ENCODE data around the gene ACP1. TPM values are rescaled to one million over a fixed set of nuclear protein-coding genes. Genes with fewer than 3 reads are reported as not detected.

Gene ACP1
- total RNA-seq, 1 experiment from 2014 or later: 90.9 TPM

GRCh38 chr2:246489-247144 lies 18.1 kb upstream of the ACP1 start:
- ChIA-PET POLR2A (no interaction called here), CTCF (no interaction called here)
- ATAC-seq: peak; percentile 74; the same call in 1 of the 2 replicates
- Histone ChIP-seq H3K27ac (ENCODE audit: low read length) (no peak overlapping the region), H3K9me3 (ENCODE audit: control insufficient read depth, insufficient read depth, low read depth, low read length) (0 out of 2 replicates have a peak, but pooled peaks cover 6% of the 10 kb centered on the region), H3K36me3 (ENCODE audit: control insufficient read depth, insufficient read depth, low read length) (no peaks in the 10 kb centered on the region), H3K4me1 (ENCODE audit: control insufficient read depth, insufficient read depth, low read length) (no peaks in the 10 kb centered on the region), H3K4me3 (ENCODE audit: low read depth in 2 of 2, low read length in 2 of 2) (no peak overlapping the region), H3K27me3 (ENCODE audit: control insufficient read depth, insufficient read depth, low read length) (no peaks in the 10 kb centered on the region)
- in situ Hi-C loops (cut with HindIII; ENCODE audit: low pct_unique_long_range_greater_than_20kb, low sequenced_read_pairs): no loop called here
- TF ChIP-seq SIN3A (IDR thresholded peaks at IDR 0.05; ENCODE audit: borderline replicate concordance, insufficient read depth, low read depth, low read length) (no peak), CTCF (IDR thresholded peaks at IDR 0.05) (peak; percentile 74)
- peak; percentile 7 for DNase-seq (ENCODE audit: low read depth, low spot score)
- BruUV-seq (replicated peaks): no TSS peak
- intact Hi-C loops (cut with micrococcal nuclease; ENCODE audit: unreplicated experiment): loop anchor here (5.0 kb wide), 1 partner anchor 46 kb away; no protein-coding TSS in a partner anchor

GRCh38 chr2:248724-249123 lies 16.0 kb upstream of the ACP1 start:
- Histone ChIP-seq H3K27me3 (ENCODE audit: control insufficient read depth, insufficient read depth, low read length) (no peaks in the 10 kb centered on the region), H3K36me3 (ENCODE audit: control insufficient read depth, insufficient read depth, low read length) (no peaks in the 10 kb centered on the region), H3K4me1 (ENCODE audit: control insufficient read depth, insufficient read depth, low read length) (no peaks in the 10 kb centered on the region), H3K9me3 (ENCODE audit: control insufficient read depth, insufficient read depth, low read depth, low read length) (no peaks in the 10 kb centered on the region), H3K27ac (ENCODE audit: low read length) (no peak overlapping the region), H3K4me3 (ENCODE audit: low read depth in 2 of 2, low read length in 2 of 2) (no peak overlapping the region)
- POLR2A ChIA-PET: no interaction called here
- intact Hi-C loops (cut with micrococcal nuclease; ENCODE audit: unreplicated experiment) (loop anchor here (5.0 kb wide), 1 partner anchor 44 kb away; no protein-coding TSS in a partner anchor), in situ Hi-C loops (cut with HindIII; ENCODE audit: low pct_unique_long_range_greater_than_20kb, low sequenced_read_pairs) (no loop called here)
- BruUV-seq (replicated peaks): no TSS peak
- DNase-seq (ENCODE audit: low read depth, low spot score): no peak
- CTCF ChIA-PET: no interaction called here
- TF ChIP-seq TCF7L2 (IDR thresholded peaks at IDR 0.05; ENCODE audit: low read depth, low read length): no peak
- ATAC-seq: no peak

- no peaks in the 10 kb centered on the region for H3K27me3 ChIP-seq (ENCODE audit: control insufficient read depth, insufficient read depth, low read length)
- in situ Hi-C loops (cut with HindIII; ENCODE audit: low pct_unique_long_range_greater_than_20kb, low sequenced_read_pairs) (no loop called here), intact Hi-C loops (cut with micrococcal nuclease; ENCODE audit: unreplicated experiment) (loop anchor here (5.0 kb wide), 1 partner anchor 43 kb away; no protein-coding TSS in a partner anchor)
- ChIA-PET CTCF (no interaction called here), POLR2A (no interaction called here)
- TF ChIP-seq CTCF (IDR thresholded peaks at IDR 0.05) (no peak), REST (IDR thresholded peaks at IDR 0.05; ENCODE audit: insufficient read depth in 1 of 2, low read depth in 2 of 2, low read length in 1 of 2) (no peak), POLR2AphosphoS5 (IDR thresholded peaks at IDR 0.05; ENCODE audit: low read depth, low read length) (no peak)
- DNase-seq (ENCODE audit: low read depth, low spot score) (no peak), ATAC-seq (no peak)
- H3K4me3 ChIP-seq (ENCODE audit: low read depth in 2 of 2, low read length in 2 of 2): no peak overlapping the region
- no peaks in the 10 kb centered on the region for H3K36me3 ChIP-seq (ENCODE audit: control insufficient read depth, insufficient read depth, low read length)
- no peaks in the 10 kb centered on the region for H3K4me1 ChIP-seq (ENCODE audit: control insufficient read depth, insufficient read depth, low read length)
- H3K9me3 ChIP-seq (ENCODE audit: control insufficient read depth, insufficient read depth, low read depth, low read length): no peaks in the 10 kb centered on the region
- H3K27ac ChIP-seq (ENCODE audit: low read length): no peak overlapping the region
- BruUV-seq (replicated peaks): no TSS peak
These were observed 15.2 kb upstream of the ACP1 start for GRCh38 chr2:249538-250042.

All from Panc1 (cell line).